Ureter (tissue), 1 donor: Measurements from ENCODE around the gene SPDEF. TPM values are rescaled to one million over a fixed set of nuclear protein-coding genes. Genes with fewer than 3 reads are reported as not detected.
A peak's percentile ranks its signal among the peaks of the same experiment; 100 is the strongest.

Experiments used
- DNase-seq: peaks from one replicate; pipeline ENCODE4 v3.0.0-alpha.2; 2020; ENCODE audit warnings: low spot score
- total RNA-seq: library from RNA; stranded (reverse); gene quantifications from one replicate; pipeline ENCODE4 v1.2.4, GENCODE V29; 2023
- donor health status: DM: yes; HTN: yes; CAD: no.

The SPDEF gene
- total RNA-seq, 1 donor from 2014 or later: 3.5 TPM

DNA sequence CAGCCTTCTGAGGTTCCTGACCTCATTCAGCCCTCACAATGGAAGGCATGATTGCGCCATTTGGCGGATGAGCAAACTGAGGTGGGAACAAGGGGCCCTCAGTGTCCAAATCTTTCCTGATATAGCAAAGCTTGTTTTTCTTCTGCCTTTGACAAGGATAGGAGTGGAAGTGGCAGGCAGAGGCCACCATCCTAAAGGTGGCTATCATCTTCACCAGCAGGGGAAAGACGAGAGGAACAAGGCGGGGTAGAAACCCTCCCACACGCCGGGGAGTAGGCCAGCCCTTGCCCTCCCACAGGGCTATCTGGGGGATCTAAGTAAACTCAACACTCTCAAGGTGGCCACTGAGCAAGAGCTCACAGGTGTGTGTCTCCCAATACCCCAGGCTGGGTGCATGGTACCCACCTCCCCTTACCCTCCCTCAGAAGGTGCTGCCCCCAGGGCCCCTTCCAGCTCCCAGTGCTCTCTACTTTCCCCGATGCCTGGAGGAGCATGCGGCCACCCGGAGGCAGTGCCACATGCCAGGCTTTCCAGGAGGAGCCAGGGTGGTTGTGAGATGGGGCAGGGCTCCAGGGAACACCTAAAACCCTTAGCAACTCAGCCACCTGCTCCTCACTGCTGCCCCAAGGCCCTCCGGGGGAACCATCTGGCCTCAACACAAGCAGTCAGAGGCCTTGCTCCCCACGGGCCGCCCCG is 11.2 kb downstream of the SPDEF start:
- DNase-seq: no peak

DNA sequence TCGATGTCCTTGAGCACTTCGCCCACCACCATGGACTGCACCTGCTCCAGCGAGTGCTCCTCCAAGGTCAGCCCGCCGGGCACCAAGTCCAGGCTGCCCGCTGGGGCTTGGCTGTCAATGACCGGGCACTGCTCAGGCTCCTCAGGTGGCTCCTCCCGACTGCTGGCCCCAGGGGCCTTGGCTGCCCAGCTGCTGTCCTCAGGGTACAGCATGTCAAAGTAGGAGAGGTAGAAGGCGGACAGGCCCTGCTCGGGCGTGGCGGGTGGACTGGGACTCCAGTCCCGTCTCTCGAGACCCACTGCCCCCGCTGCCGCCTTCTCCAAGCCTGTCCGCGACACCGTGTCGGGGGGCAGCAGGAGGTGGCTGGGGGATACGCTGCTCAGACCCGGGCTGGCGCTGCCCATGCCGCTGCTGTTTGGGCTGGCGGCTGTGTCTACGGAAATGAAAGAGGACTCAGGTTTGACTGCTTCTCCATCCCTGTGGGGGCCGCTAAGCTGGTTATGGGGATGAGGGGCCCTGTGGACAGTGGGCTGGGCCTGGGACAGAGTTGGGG is 12.0 kb downstream of the SPDEF start:
- DNase-seq: no peak

GRCh38 chr6:34543421-34543820 is 12.7 kb downstream of the SPDEF start:
- DNase-seq: no peak

DNA sequence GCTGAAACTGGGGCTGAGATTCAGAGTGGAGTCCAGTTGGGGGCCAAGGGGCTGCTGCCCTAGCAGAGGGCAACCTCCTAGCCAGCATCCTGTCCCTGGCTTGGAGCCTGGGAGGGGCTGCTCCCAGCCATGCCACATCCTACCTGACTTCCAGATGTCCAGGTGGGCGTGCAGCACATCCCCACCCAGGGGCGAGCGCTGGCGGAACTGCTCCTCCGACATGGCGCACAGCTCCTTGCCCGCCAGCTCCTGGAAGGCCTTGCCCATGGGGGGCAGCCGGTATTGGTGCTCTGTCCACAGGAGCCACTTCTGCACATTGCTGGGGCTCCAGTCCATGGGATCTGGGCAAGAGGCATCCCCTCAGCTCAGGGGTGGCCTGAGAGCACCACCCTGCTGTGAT is 15.3 kb downstream of the SPDEF start:
- DNase-seq: no peak

DNA sequence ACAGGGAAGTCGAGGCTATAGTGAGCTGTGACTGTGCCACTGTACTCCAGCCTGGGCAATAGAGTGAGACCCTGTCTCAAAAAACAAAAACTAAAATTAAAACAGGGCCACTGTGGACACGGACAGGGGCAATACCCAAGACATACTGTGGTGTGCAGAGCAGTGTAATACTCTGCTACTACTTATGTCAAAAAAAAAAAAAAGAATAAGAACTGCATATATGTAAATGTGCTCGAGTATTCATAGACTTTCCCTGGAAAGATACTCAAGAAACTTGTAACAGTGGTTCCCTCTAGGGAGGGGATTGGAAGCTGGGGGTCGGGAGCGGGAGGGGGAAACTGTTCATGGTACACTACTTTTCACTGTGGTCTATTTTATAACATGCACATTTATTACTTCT is 15.9 kb downstream of the SPDEF start:
- DNase-seq: no peak

DNA sequence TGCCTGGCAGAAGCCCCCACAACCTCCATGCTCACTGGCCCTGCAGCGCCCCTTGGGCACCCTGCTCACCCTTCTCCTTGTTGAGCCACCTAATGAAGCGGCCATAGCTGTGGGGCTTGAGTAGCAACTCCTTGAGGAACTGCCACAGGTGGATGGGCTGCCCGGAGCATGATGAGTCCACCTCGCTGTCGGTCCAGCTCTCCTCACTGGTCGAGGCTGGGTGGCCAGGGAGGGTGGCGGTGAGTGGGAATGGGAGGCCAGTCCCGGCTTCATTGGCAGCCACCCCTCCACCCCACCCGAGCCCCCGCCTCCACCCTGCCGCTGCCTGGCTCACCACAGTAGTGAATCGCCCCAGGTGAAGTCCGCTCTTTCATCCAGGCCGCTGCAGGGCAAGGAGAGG is 16.9 kb downstream of the SPDEF start:
- DNase-seq: no peak

GRCh38 chr6:34538581-34538980 is 17.5 kb downstream of the SPDEF start:
- no peak for DNase-seq

- DNase-seq: no peak
These were observed 18.1 kb downstream of the SPDEF start for GRCh38 chr6:34537922-34538550.

GRCh38 chr6:34536959-34537848 is 18.9 kb downstream of the SPDEF start:
- no peak for DNase-seq

DNA sequence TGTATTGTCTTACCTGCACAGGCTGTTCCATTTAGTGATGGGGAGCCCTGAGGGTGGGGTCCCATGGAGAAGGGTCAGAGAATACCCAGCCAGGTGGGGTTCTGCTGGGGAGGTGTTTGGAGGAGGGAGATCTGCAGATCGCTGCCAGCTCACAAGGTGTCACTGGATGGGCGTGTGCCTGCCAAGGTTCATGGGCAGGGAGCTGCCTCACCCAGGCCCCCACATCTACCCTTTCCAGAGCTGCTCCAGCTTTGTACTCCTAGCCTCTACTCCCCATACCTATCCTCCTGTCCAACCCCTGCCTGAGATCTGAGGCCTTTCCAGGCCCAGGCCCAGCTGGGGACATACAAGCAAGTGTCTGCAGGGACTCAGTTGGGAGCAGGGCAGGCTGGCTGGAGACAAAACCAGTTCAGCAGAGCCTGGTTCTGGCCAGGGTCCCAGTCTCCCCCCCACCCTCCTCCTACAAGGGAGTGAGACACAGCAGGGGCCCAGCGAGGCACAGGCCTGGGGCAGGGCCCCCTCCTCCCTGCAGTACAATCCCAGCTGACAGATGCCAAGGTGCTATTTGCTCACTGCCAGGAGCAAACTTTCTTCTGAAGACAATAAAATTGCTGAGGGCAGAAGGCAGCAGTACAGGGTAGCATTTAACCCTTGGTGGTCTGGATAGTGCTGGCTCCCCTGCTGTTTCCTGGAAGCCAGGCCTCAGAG is 19.7 kb downstream of the SPDEF start:
- DNase-seq: no peak

- no peak for DNase-seq
These were observed 20.5 kb downstream of the SPDEF start for GRCh38 chr6:34535646-34536045.

DNA sequence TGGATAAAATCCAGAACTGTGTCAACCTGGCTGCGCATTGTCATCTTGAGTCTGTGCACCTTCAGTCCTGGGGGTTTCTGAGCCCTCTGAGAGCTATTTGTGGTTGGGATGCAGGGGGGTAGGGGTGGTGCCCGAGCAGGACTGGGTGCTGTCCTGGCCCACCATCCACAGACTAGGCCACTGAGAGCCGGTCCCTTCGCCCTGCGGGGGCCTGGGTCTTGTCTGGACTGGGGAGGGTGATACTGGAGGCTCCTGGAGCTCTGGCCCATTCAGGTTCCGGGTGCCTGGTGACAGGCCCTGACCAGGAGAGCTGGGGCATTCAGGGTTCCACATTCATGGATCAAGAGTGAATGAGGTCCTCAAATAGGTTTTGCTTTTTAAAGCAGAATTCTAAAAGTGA is 20.9 kb downstream of the SPDEF start:
- DNase-seq: no peak

DNA sequence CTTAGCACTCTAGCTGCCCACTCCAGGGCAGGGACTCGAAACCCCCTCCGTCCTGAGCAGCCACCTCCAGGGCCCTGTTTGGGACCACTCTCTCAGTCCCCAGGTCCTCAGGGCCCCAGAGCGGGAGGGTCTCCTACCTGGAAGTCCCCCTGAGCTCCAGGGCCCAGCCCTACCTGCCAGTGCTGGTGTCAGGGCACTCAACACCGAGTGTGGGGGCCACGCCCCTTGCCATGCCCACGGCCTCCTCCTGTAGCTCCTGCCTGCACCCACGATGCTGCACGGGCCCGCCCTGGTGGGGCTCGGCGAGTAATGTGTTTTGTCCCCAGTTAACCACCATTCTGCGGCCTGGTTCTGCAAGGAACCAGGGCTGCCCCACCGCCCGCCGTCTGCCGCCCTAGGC is 21.5 kb downstream of the SPDEF start:
- DNase-seq: no peak

GRCh38 chr6:34534146-34534545 is 22.0 kb downstream of the SPDEF start:
- DNase-seq: no peak

GRCh38 chr6:34532230-34532629 is 23.9 kb downstream of the SPDEF start:
- DNase-seq: no peak

DNA sequence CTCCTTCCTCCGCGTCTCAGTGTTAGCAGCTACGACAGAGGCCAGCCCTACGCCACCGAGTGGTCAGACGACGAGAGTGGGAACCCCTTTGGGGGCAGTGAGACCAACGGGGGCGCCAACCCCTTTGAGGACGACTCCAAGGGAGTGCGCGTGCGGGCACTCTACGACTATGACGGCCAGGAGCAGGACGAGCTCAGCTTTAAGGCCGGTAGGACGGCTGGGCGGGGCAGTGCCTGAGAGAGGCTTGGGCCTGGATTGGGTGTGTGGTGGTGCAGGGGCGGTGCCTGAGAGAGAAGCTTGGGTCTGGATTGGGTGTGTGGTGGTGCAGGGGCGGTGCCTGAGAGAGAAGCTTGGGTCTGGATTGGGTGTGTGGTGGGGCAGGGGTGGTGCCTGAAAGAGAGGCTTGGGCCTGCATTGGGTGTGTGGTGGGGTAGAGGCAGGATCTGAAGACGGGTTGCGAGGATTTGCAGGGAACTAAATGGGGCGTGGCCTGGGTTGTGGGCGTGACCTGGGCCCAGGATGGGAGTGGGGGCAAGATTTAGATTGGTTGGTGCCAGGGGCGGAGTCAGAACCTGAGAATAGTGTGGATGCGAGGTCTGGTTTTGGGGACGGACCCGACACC is 24.4 kb downstream of the SPDEF start:
- peak; percentile 64 for DNase-seq

DNA sequence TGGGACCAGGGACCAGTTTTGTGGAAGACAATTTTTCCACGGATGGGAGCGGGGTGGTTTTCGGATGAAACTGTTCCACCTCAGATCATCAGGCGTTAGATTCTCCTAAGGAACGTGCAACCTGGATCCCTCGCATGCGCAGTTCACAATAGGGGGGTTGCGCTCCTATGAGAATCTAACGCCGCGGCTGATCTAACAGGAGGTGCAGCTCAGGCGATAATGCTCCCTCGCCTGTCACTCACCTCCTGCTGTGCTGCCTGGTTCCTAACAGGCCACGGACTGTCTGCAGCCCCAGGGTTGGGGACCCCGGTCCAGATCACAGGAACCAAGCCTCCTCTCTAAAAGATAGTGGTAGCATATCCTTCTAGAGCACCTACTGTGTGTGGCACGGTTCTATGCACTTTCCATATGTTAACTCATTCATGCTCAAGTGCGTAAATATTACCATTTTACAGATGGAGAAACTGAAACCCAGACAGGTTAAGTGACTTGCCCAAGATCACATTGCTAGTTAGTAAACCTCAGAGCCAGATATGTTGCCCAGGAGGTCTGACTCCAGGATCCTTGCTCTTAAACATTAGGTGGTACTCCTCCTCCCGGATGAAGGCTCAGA is 25.3 kb downstream of the SPDEF start:
- no peak for DNase-seq

GRCh38 chr6:34529665-34530327 is 26.3 kb downstream of the SPDEF start:
- DNase-seq: no peak

DNA sequence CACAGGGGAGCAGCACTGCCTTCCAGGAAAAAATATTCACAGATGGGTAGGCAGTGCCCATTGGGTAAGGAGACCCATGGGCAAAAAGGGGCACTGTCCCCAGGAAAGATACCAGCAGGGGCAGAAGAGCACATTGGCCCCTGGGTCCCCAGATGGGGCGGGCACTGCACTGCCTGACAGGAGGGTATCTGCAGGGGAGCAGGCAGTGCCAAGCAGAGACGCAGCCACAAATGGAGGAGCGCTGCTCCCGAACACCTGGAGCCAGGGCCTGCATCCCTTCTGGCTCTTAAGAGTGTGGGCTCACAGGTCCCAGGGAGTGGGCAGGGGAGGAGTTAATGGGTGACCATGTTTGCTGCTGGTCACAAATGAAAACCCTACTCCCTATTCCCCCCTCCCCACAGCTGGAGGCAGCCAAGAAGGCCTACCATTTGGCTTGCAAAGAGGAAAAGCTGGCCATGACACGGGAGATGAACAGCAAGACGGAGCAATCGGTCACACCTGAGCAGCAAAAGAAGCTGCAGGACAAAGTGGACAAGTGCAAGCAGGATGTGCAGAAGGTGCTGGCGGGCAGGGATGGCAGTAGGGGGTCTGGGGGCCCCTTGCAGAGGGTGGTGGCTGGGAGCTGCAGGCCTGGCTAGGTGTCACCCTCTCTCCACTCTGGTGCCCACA is 27.0 kb downstream of the SPDEF start:
- no peak for DNase-seq
